ENCODE measurements around the gene C16orf54. TPM values are rescaled to one million over a fixed set of nuclear protein-coding genes. Genes with fewer than 3 reads are reported as not detected.
A peak's percentile ranks its signal among the peaks of the same experiment; 100 is the strongest.
"Not testable (repeated sequence)": the region's sequence is repeated elsewhere in the genome, so short reads cannot be mapped to it uniquely, and the experiment has no call there.

C16orf54 gene
- total RNA-seq, 1 donor from 2014 or later: 11.2 TPM

DNA sequence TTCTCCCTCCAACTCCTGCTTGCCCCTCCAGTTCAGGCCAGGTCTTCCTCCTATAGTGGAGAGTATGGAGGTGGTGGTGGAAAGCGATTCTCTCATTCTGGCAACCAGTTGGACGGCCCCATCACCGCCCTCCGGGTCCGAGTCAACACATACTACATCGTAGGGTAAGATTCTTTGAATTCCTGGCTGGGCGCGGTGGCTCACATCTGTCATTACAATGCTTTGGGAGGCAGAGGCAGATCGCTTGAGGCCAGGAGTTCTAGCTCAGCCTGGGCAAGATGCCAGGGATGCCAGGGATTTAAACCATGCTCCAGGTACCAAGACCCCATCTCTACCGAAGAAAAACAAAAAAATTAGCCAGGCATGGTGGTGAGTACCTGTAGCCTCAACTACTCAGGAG lies 33.7 kb upstream of the C16orf54 start:
- DNase-seq (no peak), ATAC-seq (no peak)
- intact Hi-C loops (cut with DNase I): no loop called here

DNA sequence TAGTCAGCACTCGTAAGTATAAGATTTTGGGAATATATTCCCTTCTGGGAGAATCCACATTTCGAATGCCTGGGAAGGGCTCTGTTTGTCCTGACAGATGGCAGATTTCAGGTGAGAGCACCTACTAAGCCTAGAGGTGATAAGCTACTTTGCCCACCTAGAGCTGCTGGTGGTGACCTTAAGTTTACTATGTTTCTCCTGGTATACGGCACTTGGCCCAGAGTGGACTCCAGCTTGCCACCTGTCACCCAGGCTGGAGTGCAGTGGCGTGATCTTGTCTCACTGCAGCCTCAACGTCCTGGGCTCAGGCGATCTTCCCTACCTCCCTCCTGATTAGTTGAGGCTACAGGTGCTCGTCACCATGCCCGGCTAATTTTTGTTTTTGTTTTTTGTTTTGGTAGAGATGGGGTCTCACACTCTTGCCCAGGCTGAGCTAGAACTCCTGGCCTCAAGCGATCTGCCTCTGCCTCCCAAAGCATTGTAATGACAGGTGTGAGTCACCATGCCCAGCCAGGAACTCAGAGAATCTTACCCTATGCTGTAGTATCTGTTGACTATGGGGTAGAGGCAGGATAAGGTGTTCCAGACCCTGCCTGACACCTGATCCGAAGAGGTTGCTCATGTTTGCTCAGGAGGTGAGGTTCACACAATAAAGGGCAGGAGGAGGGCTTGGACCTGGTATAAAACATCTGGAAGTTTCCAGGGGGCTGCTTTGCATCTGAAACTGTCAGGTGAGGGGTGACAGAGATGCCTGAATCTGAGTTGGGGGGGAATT lies 32.0 kb upstream of the C16orf54 start, which contains the start of gene ZG16:
TSS of gene ZG16 (plus strand) at position 681 of the 775 bp plus-strand sequence. CDS start 1,011 bp downstream, outside the sequence.
- Histone ChIP-seq H3K27ac (no peak within 1 kb of the TSS), H3K27me3 (ENCODE audit: low read depth) (no peaks in the 10 kb centered on the region), H3K4me3 (no peak within 1 kb of the TSS), H3K4me1 (no peaks in the 10 kb centered on the region), H3K36me3 (no peaks in the 10 kb centered on the region), H3K9me3 (no peaks in the 10 kb centered on the region)
- TF ChIP-seq, protein P1, sequence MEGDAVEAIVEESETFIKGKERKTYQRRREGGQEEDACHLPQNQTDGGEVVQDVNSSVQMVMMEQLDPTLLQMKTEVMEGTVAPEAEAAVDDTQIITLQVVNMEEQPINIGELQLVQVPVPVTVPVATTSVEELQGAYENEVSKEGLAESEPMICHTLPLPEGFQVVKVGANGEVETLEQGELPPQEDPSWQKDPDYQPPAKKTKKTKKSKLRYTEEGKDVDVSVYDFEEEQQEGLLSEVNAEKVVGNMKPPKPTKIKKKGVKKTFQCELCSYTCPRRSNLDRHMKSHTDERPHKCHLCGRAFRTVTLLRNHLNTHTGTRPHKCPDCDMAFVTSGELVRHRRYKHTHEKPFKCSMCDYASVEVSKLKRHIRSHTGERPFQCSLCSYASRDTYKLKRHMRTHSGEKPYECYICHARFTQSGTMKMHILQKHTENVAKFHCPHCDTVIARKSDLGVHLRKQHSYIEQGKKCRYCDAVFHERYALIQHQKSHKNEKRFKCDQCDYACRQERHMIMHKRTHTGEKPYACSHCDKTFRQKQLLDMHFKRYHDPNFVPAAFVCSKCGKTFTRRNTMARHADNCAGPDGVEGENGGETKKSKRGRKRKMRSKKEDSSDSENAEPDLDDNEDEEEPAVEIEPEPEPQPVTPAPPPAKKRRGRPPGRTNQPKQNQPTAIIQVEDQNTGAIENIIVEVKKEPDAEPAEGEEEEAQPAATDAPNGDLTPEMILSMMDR (IDR thresholded peaks at IDR 0.05): no peak
- ATAC-seq (no peak), DNase-seq (no peak)
- intact Hi-C loops (cut with DNase I): no loop called here

More for the DNA sequence above, 33.7 kb upstream of the C16orf54 start:
- Histone ChIP-seq H3K27ac (no peak overlapping the region), H3K36me3 (no peaks in the 10 kb centered on the region), H3K4me1 (no peaks in the 10 kb centered on the region), H3K9me3 (no peaks in the 10 kb centered on the region), H3K4me3 (no peak overlapping the region), H3K27me3 (ENCODE audit: low read depth) (no peaks in the 10 kb centered on the region)
- TF ChIP-seq, protein P1 (IDR thresholded peaks at IDR 0.05): no peak

DNA sequence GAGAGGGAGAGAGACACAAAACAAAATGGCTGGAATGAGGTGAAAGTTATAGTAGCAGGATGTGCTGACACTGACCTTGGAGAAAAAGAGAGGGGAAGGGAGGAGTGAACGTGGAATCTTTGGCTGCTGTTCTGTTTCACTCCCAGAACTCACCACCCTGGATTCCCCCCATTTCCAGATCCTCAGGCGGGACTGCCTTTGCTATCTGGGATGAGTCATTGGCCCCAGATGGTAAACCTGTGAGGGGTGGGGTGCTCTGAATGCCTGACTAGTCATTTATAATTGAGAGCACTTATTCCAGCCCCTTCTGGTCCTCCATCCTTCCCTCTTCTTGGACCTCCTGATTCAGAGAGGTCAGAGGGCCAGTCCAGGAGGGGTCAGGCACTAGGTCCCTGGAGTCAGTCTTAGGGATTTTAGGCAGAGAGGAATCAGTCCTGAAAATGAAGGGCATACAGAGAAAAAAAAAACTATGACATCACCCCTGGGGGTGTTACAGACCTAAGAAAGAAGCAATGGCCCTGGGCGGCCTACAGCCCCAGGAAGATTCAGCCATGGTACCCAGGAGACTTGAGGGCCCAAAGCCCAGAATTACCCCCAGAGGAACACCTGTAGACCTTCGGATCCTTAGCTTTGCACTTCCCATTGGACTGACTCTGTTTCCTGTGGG lies 30.1 kb upstream of the C16orf54 start:
- TF ChIP-seq, protein P1 (IDR thresholded peaks at IDR 0.05): no peak
- DNase-seq: no peak
- Histone ChIP-seq H3K36me3 (no peaks in the 10 kb centered on the region), H3K9me3 (no peaks in the 10 kb centered on the region), H3K27me3 (ENCODE audit: low read depth) (no peaks in the 10 kb centered on the region), H3K4me3 (no peak overlapping the region), H3K27ac (no peak overlapping the region), H3K4me1 (no peaks in the 10 kb centered on the region)
- no peak for ATAC-seq
- intact Hi-C loops (cut with DNase I): no loop called here

DNA sequence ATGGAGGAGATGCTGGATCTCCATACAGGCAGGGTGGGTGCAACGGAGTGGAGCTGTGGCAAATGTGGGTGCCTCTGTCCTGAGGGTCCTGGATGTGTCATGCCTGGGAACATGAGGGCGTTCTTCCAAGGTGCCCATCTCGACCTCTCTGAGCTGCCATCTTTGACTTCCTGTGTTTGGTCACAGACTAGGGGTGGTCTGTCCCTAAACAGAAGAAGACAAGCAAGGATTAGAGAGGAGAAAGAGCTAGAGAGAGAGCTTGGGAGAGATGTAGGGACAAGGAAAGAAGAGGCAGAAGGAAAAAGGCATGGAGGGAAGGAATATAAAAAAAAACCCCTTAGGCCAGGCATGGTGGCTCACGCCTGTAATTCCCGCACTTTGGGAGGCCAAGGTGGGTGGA lies 28.9 kb upstream of the C16orf54 start:
- Histone ChIP-seq H3K4me1 (no peaks in the 10 kb centered on the region), H3K27ac (no peak overlapping the region), H3K36me3 (no peaks in the 10 kb centered on the region), H3K9me3 (no peaks in the 10 kb centered on the region), H3K27me3 (ENCODE audit: low read depth) (no peaks in the 10 kb centered on the region), H3K4me3 (no peak overlapping the region)
- intact Hi-C loops (cut with DNase I): no loop called here
- no peak for ATAC-seq
- TF ChIP-seq, protein P1 (IDR thresholded peaks at IDR 0.05): no peak
- no peak for DNase-seq

DNA sequence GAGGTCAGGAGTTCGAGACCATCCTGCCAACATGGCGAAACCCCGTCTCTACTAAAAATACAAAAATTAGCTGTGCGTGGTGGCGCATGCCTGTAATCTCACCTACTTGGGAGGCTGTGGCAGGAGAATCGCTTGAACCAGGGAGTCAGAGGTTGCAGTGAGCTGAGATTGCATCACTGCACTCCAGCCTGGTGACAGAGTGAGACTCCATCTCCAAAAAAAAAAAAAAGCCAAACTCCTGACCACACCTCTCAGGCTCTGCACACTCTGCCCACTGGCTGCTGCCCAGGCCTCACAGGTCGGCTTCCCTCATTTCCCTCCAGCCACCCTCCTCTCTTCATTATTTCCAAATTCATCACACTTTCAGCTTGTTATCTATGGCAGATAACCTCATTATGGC lies 26.5 kb upstream of the C16orf54 start:
- DNase-seq; H3K9me3 ChIP-seq; H3K27me3 ChIP-seq (ENCODE audit: low read depth); H3K4me3 ChIP-seq; H3K36me3 ChIP-seq; H3K27ac ChIP-seq; intact Hi-C loops (cut with DNase I); H3K4me1 ChIP-seq: not testable (repeated sequence)
- ATAC-seq: peak in 1 of 2 donors; percentile 37

Measured in lower lobe of right lung (tissue), 2 donors.